GM19468 (cell line): ENCODE measurements around the gene GRIK4.

Source experiments
- ATAC-seq: cut with Tn5 transposase; IDR thresholded peaks from one replicate; pipeline ENCODE4 v1.9.1; 2021; ENCODE audit warnings: mild to moderate bottlenecking, moderate library complexity, moderate number of reproducible peaks; ENCODE audit not compliant: unreplicated experiment; ENCODE audit errors: extremely low read depth

GRIK4 gene

DNA sequence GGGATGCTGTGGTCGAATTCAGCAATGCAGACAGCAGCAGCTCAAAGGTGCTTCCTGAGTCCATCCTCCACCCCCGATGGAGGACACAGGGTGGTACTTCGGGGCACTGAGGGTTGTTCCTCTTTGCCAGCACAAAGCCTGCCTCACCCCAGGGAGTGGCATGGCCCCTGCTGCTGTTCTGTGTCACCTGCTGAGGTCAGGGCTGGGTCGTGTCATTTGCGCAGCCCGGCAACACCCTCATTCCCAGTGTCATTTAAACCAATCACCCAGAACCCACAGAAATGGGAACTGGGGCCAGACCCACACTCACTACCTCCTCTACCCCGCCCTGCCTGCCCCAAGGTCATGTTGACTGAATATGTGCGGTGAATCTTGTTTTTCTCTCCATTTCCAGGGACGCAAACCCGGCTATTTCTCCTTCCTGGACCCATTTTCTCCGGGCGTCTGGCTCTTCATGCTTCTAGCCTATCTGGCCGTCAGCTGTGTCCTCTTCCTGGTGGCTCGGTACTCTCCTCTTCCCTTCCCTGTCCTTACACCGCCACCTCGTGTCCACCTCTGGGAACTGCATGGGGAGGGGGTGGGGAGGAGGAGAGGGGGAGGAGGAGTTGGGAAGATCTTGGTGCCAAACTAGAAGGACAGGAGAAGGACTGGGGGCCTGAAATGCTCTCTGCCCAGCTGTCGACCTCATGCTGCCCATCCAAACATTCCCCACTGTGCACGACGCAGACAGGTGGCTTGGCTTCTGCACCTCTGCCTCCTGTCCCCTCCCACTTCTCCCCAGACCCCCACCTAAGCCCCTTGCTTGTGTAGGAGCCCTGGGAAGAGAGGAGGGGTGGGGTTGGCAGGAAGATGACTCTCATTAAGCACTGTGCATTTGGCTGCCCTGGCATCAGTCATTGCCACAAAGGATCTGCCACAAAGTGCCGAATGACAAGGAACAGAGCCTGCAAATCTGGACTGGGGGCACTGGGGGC lies 441.2 kb downstream of the GRIK4 start:
- ATAC-seq: no peak

- ATAC-seq: no peak
Observed at GRCh38 chr11:120954381-120954780, 442.8 kb downstream of the GRIK4 start.

DNA sequence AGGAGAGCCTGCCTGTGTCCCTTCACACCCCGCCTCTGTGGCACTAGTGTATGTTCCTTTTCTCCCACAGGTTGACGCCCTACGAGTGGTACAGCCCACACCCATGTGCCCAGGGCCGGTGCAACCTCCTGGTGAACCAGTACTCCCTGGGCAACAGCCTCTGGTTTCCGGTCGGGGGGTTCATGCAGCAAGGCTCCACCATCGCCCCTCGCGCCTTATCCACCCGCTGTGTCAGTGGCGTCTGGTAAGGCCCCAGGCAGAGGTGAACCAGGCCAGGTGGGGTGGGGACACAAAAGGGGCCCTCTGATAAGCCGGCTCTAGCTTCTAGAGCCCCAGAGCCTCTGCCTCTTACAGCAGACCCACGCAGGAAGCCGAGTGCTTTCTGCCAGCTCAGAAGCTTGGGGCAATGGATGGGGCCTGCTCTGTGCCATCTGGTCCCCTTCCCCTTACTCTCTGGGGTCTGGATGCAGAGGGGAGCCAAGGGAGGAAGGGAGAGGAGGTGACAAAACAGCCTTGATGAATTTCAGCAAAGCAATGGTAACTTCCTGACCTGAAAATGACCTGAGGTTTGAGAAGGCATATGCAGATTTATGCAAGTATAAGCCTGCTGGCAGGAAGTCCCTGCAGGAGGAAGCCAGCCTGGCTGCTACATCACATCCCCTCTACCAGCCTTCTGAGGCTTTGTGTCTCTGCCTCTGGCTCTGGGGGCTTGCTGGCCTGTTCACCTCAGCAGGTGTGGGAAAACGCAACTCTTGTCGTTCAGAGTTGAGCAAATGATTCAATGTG lies 445.4 kb downstream of the GRIK4 start:
- ATAC-seq: no peak

DNA sequence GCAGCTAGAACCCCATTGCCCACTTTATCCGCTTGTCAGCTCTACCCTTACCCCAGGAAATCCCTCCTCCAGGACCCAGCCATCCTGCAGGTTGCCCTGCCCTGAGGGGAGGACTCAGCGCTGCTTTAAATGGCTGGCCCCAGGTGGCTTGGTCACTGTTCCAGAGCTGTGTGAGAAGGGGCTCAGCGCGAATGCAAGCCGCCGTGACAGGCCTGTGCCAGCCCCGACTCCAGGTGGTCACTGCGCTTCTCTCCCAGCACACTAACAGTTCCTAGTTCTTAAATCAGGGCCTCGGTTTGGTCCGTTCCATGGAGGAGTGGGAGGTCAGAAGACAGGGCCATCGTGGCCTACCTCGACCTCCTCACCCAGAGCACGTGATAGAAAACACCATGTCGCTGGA lies 446.6 kb downstream of the GRIK4 start:
- no peak for ATAC-seq

- no peak for ATAC-seq
Observed at GRCh38 chr11:120959189-120959588, 447.6 kb downstream of the GRIK4 start.

GRCh38 chr11:120964857-120965256 lies 453.3 kb downstream of the GRIK4 start:
- ATAC-seq: no peak

GRCh38 chr11:120966840-120967239 lies 455.3 kb downstream of the GRIK4 start:
- ATAC-seq: no peak

GRCh38 chr11:120969993-120970392 lies 458.4 kb downstream of the GRIK4 start:
- ATAC-seq: no peak

DNA sequence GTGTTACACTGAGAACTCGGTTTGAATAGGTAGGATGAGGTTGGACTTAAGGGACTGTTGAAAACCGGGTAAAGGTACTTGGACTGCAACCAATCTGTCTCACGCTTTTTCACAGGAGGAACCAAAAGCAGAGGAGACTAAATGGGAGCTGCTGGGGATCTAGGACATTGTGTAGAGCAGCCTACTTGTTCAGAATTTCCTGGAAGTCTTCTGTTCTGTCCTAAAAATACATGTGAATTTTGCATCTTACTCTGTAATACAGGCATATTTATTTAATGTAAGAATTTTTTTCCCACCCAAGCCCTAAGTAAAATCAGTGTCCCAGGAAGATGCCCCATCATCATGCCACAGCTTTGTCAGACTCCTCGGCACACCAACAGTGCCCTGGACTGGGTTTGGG lies 460.3 kb downstream of the GRIK4 start:
- ATAC-seq: no peak

DNA sequence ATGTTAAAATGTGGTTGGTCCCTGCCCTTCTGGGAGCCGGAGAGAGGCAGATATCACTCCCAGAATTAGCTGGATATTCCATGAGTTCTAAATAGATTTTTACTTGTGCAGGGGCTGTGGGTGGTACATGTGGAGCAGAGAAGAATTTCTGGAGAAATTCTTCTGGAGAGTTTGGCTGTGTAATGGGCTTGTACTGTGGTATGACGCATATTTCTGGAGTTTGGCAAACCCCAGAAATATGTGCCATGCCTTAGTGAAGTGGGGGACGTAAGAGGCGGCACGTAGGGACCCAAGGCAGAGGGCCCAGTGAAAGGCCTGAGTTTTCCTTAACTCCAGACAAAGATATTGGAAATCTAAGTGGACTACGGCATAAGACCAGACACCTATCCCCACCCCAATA lies 461.1 kb downstream of the GRIK4 start:
- no peak for ATAC-seq

- no peak for ATAC-seq
Observed at GRCh38 chr11:120973501-120973900, 462.0 kb downstream of the GRIK4 start.

DNA sequence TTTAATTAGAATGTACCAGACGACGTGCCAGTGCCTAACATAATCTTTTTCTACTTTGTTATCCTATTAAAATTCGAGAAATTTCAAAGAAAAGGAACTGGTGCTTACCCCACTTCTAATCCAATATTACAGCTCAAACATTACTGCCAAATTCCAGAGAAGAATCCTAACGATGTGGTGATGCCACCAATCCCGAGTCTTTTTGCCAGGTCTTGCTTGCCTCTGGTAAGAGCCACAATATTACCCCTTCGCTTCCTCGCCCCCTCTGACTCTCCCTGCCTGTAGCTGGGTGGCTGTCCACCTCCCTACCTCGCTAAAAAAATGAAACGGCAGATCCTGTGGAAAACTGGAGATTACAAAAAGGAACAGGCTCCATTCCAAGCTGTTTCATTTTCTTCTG lies 462.9 kb downstream of the GRIK4 start:
- no peak for ATAC-seq

GRCh38 chr11:120974965-120975364 lies 463.4 kb downstream of the GRIK4 start:
- no peak for ATAC-seq

GRCh38 chr11:120977266-120978137 lies 466.0 kb downstream of the GRIK4 start:
- no peak for ATAC-seq

- no peak for ATAC-seq
Observed at GRCh38 chr11:120978701-120979100, 467.2 kb downstream of the GRIK4 start.

DNA sequence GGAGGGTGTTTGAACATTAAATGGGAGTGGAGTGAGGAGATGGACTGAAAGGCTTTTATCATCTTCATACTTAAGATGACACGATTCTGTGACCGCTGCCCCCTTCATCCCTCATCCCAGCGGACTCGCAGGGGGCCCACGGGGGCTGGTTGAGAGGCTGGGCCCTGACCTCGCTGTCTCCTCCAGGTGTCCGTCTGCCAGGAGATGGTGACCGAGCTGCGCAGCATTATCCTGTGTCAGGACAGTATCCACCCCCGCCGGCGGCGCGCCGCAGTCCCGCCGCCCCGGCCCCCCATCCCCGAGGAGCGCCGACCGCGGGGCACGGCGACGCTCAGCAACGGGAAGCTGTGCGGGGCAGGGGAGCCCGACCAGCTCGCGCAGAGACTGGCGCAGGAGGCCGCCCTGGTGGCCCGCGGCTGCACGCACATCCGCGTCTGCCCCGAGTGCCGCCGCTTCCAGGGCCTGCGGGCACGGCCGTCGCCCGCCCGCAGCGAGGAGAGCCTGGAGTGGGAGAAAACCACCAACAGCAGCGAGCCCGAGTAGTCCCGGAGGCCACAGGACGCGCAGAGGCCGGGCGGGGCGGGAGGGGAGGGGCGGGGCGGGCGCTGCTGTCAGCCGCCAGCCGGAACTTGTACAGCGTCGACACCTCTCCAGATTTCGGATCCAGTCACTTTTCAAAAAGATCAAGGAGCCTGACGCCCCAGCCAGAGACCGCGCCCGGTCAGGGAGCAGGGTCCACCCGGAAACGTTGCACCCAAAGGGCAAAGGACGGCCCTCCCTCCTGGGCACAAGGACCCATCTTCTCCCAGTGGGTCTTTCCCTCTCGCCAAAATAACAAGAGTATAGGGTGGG lies 474.4 kb downstream of the GRIK4 start:
- peak; percentile 56 for ATAC-seq

GRCh38 chr11:120988603-120989002 lies 477.1 kb downstream of the GRIK4 start:
- ATAC-seq: no peak

GRCh38 chr11:120991830-120992686 lies 480.5 kb downstream of the GRIK4 start:
- no peak for ATAC-seq
